Prostate gland (tissue), 2 donors: ENCODE data around the gene ATP1B1. TPM values are rescaled to one million over a fixed set of nuclear protein-coding genes. Genes with fewer than 3 reads are reported as not detected.

Experiments
- DNase-seq: peaks from one replicate; pipeline ENCODE4 v3.0.0-alpha.2; 2019; ENCODE audit warnings: low spot score
- H3K27ac ChIP-seq, 2 donors: fragments of 200-600 bp; sonication (generic); 2 replicates each; pipeline ENCODE4 v1.5.1; 2017 to 2019
- H3K27me3 ChIP-seq: fragments of 200-600 bp; sonication (generic); replicated peaks from 2 replicates; pipeline ENCODE4 v1.5.1; 2019; ENCODE audit not compliant: insufficient read depth
- H3K36me3 ChIP-seq, 2 donors: fragments of 200-600 bp; sonication (generic); 1 replicate in 1 of 2; 2 replicates in 1 of 2; pipeline versions ENCODE4 v1.5.1 to v1.8.1; 2017 to 2019
- H3K4me1 ChIP-seq: fragments of 200-600 bp; sonication (generic); replicated peaks from 2 replicates; pipeline ENCODE4 v1.5.1; 2019
- H3K4me3 ChIP-seq, 2 donors: fragments of 200-600 bp; sonication (generic); 2 replicates each; pipeline ENCODE4 v1.5.1; 2017 to 2019
- H3K9me3 ChIP-seq: fragments of 200-600 bp; sonication (generic); 2 replicates; pipeline ENCODE4 v1.5.1; 2017
- POLR2A ChIP-seq: fragments of 450-650 bp; IDR thresholded peaks from one replicate; pipeline ENCODE4 v1.6.1; 2016; ENCODE audit warnings: antibody characterized with exemption, mild to moderate bottlenecking
- POLR2AphosphoS5 ChIP-seq: sonication (generic); formaldehyde crosslinking; IDR thresholded peaks from one replicate; pipeline ENCODE4 v1.6.1; 2017; ENCODE audit warnings: antibody characterized with exemption
- WGBS: methylation state at CpG from one replicate; pipeline ENCODE4 v1.1.5; 2018; 5-methylcytosine and 5-hydroxymethylcytosine counted together
- intact Hi-C: fragments of 100-400 bp; cut with DNase I; formaldehyde crosslinking; loops from one replicate; pipeline ENCODE4 v1.14.2; 2022
- total RNA-seq, 2 donors: library from RNA; depleted of rRNA; stranded (reverse); fragments of >200 nt; gene quantifications; one replicate each; pipeline ENCODE4 v1.1.0, GENCODE V29; 2016
- TF ChIP-seq, protein P1 (sequence below), 4 experiments: fragments of 200-600 bp in 2 of 4; fragments of 450-650 bp in 2 of 4; sonication (generic) in 2 of 4; IDR thresholded peaks; 1 replicate in 3 of 4; 2 replicates in 1 of 4; pipeline ENCODE4 v1.5.1; 2016 to 2019; ENCODE audit warnings: antibody characterized with exemption in 4 of 4, mild to moderate bottlenecking in 2 of 4, moderate library complexity in 2 of 4

ATP1B1 gene
- total RNA-seq, 2 donors from 2014 or later, result 59.4 to 139 TPM

DNA sequence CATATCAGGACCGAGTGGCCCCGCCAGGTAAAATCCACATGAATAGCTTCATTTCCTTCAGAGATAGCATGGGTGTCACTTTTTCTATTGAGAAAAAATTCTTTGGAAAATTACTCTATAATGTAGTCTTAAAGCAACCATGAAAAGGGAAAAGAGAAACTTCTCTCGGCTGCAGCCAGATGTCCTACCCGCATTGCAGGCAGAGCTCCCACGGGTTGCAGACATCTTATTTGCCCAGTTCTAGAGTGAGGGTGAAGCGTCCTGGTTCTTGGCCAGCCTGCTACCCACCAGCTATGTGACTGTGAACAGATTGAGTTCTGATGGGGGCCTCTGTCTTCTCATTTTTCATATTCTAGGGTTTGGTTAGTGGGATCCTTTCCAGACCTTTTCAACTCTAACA lies 5.0 kb downstream of the ATP1B1 start:
- Histone ChIP-seq H3K4me1 (peaks cover 9% of the 10 kb centered on the region), H3K27me3 (no peaks in the 10 kb centered on the region), H3K36me3 (peaks cover 0 to 2% of the 10 kb centered on the region in 2 donors), H3K4me3 (no peak overlapping the region), H3K9me3 (no peaks in the 10 kb centered on the region), H3K27ac (no peak overlapping the region)
- no peak for DNase-seq
- intact Hi-C loops, result loop anchor here (5.0 kb wide), 1 partner anchor 236 kb away; no protein-coding TSS in a partner anchor
- 89% methylated on average over 6 of the region's 6 CpGs for WGBS
- TF ChIP-seq, protein P1, sequence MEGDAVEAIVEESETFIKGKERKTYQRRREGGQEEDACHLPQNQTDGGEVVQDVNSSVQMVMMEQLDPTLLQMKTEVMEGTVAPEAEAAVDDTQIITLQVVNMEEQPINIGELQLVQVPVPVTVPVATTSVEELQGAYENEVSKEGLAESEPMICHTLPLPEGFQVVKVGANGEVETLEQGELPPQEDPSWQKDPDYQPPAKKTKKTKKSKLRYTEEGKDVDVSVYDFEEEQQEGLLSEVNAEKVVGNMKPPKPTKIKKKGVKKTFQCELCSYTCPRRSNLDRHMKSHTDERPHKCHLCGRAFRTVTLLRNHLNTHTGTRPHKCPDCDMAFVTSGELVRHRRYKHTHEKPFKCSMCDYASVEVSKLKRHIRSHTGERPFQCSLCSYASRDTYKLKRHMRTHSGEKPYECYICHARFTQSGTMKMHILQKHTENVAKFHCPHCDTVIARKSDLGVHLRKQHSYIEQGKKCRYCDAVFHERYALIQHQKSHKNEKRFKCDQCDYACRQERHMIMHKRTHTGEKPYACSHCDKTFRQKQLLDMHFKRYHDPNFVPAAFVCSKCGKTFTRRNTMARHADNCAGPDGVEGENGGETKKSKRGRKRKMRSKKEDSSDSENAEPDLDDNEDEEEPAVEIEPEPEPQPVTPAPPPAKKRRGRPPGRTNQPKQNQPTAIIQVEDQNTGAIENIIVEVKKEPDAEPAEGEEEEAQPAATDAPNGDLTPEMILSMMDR (IDR thresholded peaks at IDR 0.05), result no peak
- TF ChIP-seq POLR2AphosphoS5 (no peak), POLR2A (no peak)

DNA sequence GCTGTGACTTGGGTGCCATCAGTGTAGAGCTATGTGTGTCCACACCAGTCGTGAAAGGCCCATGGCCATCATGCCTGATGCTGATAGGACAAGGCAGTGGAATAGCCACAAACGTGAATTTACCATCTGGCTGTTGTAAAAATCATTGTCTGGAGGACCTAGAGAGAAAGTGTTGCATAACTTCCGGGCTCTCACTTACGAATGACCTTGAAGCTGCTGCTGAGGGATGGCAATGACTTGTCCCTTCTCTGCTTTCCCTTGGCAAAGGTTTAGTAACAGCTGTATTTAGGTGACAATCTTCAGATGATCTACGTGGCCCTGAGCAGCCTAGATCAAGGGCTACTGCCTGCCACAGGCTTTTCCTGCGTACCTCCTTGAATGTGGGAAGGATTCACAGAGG lies 5.8 kb downstream of the ATP1B1 start:
- peaks cover 0 to 2% of the 10 kb centered on the region in 2 donors for H3K36me3 ChIP-seq
- no peaks in the 10 kb centered on the region for H3K9me3 ChIP-seq
- intact Hi-C loops, result loop anchor here (5.0 kb wide), 1 partner anchor 235 kb away; no protein-coding TSS in a partner anchor
- no peak overlapping the region for H3K27ac ChIP-seq
- TF ChIP-seq, protein P1 (IDR thresholded peaks at IDR 0.05), result no peak
- no peak for TF ChIP-seq POLR2A
- no peak for TF ChIP-seq POLR2AphosphoS5
- 80% methylated on average over 6 of the region's 6 CpGs for WGBS
- no peak overlapping the region for H3K4me3 ChIP-seq
- H3K4me1 ChIP-seq, result peaks cover 9% of the 10 kb centered on the region
- no peaks in the 10 kb centered on the region for H3K27me3 ChIP-seq
- no peak for DNase-seq

DNA sequence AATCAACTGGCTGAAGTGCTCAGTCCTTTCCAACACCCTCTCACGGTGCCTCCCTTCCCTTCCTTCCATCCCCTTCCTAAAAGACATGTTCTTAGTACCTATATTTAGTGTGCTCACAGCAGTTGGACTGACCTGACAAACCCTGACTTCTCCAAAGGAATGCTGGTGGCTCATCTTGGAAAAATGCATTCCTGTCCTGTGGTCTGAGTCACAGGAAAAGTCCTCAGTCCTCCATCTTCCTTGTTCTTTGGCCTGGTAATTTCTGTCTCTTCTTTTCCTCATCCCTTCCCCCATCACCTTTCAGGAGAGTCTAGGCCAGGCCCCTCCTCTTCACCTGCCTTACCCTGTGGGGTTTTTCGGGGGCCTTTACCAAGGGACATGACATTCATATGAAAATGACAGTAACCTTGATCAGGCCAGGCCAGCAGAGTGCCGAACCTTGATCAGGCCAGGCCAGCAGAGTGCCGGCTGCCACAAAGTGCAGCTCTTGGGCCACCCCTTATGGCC lies 7.2 kb downstream of the ATP1B1 start:
- no peak for TF ChIP-seq POLR2AphosphoS5
- TF ChIP-seq POLR2A, result no peak
- TF ChIP-seq, protein P1 (IDR thresholded peaks at IDR 0.05), result no peak
- Histone ChIP-seq H3K36me3 (peaks cover 0 to 2% of the 10 kb centered on the region in 2 donors), H3K4me3 (no peak overlapping the region), H3K27me3 (no peaks in the 10 kb centered on the region), H3K27ac (no peak overlapping the region), H3K4me1 (peaks cover 5% of the 10 kb centered on the region), H3K9me3 (no peaks in the 10 kb centered on the region)
- 72% methylated on average over 4 of the region's 4 CpGs for WGBS
- intact Hi-C loops, result loop anchor here (5.0 kb wide), 1 partner anchor 234 kb away; no protein-coding TSS in a partner anchor
- DNase-seq, result no peak

DNA sequence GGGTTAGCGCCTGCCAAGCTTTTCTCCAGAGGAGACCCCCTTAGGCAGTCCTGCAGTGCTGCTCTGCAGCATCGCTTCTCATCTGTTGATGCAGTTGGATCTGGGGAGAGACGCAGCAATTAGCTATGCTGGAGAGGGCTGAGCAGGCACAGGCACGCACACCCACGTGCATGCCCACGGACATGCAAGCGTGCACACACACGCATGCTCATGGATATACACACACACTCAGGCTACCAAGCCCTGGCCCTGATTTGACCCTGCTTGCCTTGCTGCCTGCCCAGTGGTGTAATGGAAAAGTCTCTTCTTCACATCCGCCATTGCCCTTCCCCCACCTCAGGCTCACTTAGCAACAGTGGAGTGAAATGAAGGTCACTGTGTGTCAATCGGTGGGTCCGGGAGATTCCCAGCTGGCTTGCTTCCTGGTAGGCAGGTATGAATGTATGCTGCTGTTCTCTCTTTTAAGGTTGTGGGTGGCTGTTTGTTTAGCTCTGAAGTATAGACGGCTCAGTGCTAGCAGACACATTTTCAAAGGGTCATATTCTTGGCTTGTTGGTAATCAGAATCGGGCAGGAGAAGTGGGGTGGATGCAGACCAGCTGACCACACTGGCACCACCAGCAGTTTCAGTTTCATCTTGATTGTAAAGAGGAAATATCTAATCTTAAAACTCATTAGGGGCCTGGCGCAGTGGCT lies 9.5 kb downstream of the ATP1B1 start:
- H3K4me3 ChIP-seq, result no peak overlapping the region
- H3K36me3 ChIP-seq, result peaks cover 0 to 2% of the 10 kb centered on the region in 2 donors
- peak; percentile 55 for DNase-seq
- peaks cover 3% of the 10 kb centered on the region for H3K4me1 ChIP-seq
- H3K9me3 ChIP-seq, result no peaks in the 10 kb centered on the region
- peak overlapping the region in 1 of 2 donors; percentile 45 for H3K27ac ChIP-seq
- intact Hi-C loops, result no loop called here
- TF ChIP-seq, protein P1 (IDR thresholded peaks at IDR 0.05), result no peak
- TF ChIP-seq POLR2AphosphoS5, result peak; percentile 37
- H3K27me3 ChIP-seq, result no peaks in the 10 kb centered on the region
- WGBS, result 33% methylated on average over 14 of the region's 14 CpGs

DNA sequence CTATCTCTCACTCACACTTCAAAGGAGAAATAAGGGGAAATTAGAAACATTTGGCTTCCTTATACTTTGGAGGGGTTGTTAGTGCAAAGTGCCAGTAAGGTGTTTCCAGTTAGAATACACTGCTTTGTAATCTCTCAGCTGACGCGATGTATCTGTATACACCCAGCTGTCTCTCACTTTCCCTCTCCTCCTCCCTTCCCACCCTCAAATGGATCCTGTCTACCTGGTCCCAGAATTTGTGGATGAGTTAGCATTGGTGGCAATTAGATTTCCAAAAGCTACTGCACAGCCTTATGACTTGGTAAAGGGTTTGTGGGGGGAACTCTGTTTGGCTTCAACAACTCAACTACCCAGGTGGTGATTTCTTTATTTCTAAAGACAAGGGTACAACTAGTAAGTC lies 10.5 kb downstream of the ATP1B1 start:
- DNase-seq, result no peak
- Histone ChIP-seq H3K4me3 (no peak overlapping the region), H3K4me1 (peaks cover 3% of the 10 kb centered on the region), H3K36me3 (no peaks in the 10 kb centered on the region), H3K27me3 (no peaks in the 10 kb centered on the region), H3K27ac (no peak overlapping the region), H3K9me3 (no peaks in the 10 kb centered on the region)
- WGBS, result 86% methylated on average over 2 of the region's 2 CpGs
- intact Hi-C loops, result no loop called here
- TF ChIP-seq, protein P1 (IDR thresholded peaks at IDR 0.05), result no peak
- TF ChIP-seq POLR2AphosphoS5, result no peak
- TF ChIP-seq POLR2A, result no peak
